GM18951 (cell line): Measurements from ENCODE around the gene CLEC4G.
"Not testable (repeated sequence)": the region's sequence is repeated elsewhere in the genome, so short reads cannot be mapped to it uniquely, and the experiment has no call there.

ENCODE experiments used
- POLR2A ChIP-seq: IDR thresholded peaks from 4 replicates; pipeline ENCODE4 v1.6.1; 2011; ENCODE audit warnings: mild to moderate bottlenecking; ENCODE audit not compliant: insufficient read length, insufficient read depth; ENCODE audit errors: extremely low read depth
- in situ Hi-C: fragments of 300-500 bp; cut with MboI; formaldehyde crosslinking; loops from one replicate; pipeline ENCODE4 v1.12.0; 2022; ENCODE audit warnings: low sequenced_read_pairs, mixed read lengths, inconsistent platforms; ENCODE audit not compliant: unreplicated experiment

Gene CLEC4G, protein sequence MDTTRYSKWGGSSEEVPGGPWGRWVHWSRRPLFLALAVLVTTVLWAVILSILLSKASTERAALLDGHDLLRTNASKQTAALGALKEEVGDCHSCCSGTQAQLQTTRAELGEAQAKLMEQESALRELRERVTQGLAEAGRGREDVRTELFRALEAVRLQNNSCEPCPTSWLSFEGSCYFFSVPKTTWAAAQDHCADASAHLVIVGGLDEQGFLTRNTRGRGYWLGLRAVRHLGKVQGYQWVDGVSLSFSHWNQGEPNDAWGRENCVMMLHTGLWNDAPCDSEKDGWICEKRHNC

DNA sequence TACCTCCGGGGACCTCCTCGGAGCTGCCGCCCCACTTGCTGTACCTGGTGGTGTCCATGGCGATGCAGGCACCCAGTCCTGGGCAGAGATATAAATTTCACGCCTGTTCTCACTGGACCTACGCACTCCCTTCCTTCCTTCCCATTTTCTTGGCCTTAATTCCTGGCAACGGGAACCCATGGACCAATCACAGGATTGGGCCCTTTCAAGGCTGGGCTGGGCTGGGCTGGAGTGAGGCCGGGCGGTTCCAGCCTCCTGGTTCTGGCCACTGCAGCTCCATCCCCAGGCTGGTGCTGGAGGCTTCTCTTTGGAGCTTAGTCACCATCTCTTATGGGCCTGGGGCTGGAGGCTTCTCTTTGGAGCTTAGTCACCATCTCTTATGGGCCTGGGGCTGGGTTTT lies at the start of gene CLEC4G:
TSS of gene CLEC4G (minus strand) at position 66 of the 400 bp plus-strand sequence. CDS start at position 58, 8 bp downstream.
- TF ChIP-seq POLR2A, result no peak
- in situ Hi-C loops, result no loop called here

DNA sequence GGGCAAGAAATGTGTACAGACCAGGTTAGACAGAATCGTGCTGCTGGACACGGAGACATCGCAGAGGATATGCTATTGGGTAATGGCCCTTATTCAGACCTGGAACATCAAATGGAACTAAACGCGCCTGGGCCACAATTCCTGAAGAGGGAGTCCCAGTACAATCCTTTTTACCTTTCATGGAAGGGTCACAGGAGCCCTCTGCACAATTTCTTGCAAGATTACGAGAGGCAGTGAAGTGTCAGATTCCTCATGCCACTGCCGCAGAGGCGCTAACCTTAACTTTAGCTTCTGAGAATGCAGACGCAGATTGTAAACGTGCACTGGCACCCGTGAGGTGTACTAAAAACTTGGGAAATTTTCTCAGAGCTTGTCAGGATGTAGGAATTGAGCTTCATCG lies 49.2 kb upstream of the CLEC4G start:
- TF ChIP-seq POLR2A, result no peak
- in situ Hi-C loops, result no loop called here

GRCh38 chr19:7779631-7780486 lies 47.9 kb upstream of the CLEC4G start:
- TF ChIP-seq POLR2A, result no peak
- in situ Hi-C loops, result no loop called here

DNA sequence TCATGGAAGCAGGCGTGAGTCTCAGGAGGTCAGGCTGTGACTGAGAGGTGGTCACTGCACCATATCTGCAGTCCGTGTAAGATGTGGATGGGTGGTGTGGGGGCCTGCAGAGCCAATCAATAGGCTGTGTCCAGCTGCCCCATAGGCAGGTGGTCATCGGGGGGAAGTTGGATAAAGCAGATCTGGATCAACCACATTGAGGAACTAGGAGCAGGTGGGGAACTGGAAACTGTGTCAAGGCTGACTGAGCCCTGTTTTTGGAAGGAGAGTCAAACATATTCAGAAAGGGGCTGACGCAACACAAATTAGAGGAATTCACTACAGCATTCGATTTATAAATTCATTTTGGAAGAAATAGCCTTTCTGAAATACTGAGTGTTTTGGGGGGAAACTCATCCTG lies 46.2 kb upstream of the CLEC4G start:
- no peak for TF ChIP-seq POLR2A
- in situ Hi-C loops, result no loop called here

DNA sequence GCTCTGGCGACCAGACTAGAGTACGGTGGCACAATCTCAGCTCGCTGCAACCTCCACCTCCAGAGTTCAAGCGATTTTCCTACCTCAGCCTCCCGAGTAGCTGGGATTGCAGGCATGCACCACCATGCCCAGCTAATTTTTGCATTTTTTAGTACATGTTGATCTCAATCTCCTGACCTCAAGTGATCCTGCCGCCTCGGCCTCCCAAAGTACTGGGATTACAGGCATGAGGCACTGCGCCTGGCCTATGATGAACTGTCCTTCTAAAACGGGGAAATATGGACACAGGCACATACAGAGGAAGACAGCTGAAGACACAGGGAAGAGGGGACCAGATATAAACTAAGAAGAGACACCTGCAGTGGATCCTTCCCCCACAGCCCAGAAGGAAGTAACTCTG lies 43.9 kb upstream of the CLEC4G start:
- in situ Hi-C loops, result no loop called here
- no peak for TF ChIP-seq POLR2A

GRCh38 chr19:7773841-7774240 lies 41.9 kb upstream of the CLEC4G start:
- in situ Hi-C loops, result no loop called here
- TF ChIP-seq POLR2A, result no peak

- TF ChIP-seq POLR2A, result no peak
- in situ Hi-C loops, result no loop called here
Observed at GRCh38 chr19:7772752-7773291, 40.9 kb upstream of the CLEC4G start.

GRCh38 chr19:7771072-7771471 lies 39.2 kb upstream of the CLEC4G start:
- no peak for TF ChIP-seq POLR2A
- in situ Hi-C loops, result no loop called here

DNA sequence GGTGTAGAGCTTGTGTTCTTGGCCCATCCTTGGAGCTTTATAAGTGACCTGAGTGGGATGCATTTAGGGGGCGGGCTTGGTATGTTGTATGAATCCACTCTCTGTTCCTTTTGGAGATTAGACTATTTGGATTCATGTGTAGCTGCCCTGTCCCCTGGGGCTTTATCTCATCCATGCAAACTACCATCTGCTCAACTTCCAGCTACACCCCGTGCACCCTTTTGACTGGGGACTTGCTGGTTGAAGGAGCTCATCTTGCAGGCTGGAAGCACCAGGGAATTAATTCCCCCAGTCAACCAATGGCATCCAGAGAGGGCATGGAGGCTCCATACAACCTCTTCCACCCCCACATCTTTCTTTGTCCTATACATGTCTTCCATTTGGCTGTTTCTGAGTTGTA lies 37.3 kb upstream of the CLEC4G start:
- TF ChIP-seq POLR2A, result no peak
- in situ Hi-C loops, result no loop called here

DNA sequence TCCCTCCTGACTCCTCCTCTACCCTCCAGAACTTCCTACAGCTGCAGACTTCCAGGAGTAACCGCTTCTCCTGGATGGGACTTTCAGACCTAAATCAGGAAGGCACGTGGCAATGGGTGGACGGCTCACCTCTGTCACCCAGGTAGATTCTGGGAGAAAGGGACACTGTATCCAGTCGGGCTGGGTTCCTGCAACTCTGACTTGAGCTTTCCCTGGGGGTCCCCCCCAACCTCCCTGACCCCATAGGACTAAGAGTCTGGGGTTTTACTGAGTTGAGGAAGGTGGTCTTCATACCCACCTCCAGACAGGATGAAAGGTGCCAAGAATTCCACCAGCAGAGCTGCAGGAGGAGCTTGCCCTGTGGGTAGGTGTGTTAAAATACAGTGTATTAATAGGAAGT lies 35.6 kb upstream of the CLEC4G start:
- in situ Hi-C loops, result no loop called here
- no peak for TF ChIP-seq POLR2A

DNA sequence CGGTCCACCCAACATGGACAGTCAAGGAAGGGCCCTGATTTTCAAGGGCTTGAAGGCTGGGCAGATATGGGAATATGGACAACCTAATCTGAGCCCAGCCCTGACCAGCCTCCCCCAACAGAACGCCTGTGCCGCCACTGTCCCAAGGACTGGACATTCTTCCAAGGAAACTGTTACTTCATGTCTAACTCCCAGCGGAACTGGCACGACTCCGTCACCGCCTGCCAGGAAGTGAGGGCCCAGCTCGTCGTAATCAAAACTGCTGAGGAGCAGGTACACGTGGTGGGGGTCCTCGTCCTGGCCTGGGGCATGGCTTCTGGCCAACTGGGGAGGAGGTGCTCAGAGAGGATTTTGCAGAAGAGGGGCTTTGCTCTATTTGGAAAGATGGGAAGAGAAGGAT lies 34.6 kb upstream of the CLEC4G start:
- TF ChIP-seq POLR2A, result no peak
- in situ Hi-C loops, result no loop called here

- in situ Hi-C loops, result not testable (repeated sequence)
Observed at GRCh38 chr19:7765043-7765442, 33.1 kb upstream of the CLEC4G start.

- in situ Hi-C loops, result not testable (repeated sequence)
Observed at GRCh38 chr19:7764157-7764556, 32.2 kb upstream of the CLEC4G start.

DNA sequence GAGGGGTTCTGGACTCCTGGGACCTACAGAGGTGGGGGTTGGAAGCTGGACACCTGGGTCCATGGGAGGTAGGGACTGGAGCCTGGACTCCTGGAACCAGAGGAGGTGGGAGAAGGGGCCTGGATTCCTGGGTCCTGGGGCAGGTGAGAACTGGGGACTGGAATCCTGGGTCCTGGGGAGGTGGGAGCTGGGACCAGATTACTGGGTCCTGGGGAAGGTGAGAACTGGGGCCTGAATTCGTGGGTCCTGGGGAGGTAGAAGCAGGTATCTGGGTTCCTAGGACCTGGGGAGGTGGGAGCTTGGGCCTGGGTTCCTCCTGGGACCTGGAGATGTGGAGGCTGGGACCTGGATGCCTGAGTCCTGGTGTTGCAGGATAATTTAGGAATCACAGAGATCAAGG lies 31.8 kb upstream of the CLEC4G start:
- in situ Hi-C loops, result no loop called here
- TF ChIP-seq POLR2A, result no peak
